Activated CD4-positive, alpha-beta T cell treated with anti-CD3 and anti-CD28 coated beads, Interleukin-2, amount 10 ng/mL, durations not matched to agents 7 days and 5 days (primary cell): ENCODE results near the gene WDR20. TPM values are rescaled to one million over a fixed set of nuclear protein-coding genes. Genes with fewer than 3 reads are reported as not detected.

ENCODE experiments used
- CTCF ChIA-PET: fragments of 350-600 bp; sonication (Branson Sonifier 250); formaldehyde crosslinking; loops from one replicate; lab custom pipeline; 2021; ENCODE audit warnings: antibody characterized with exemption; lab: Charles Lee
- POLR2A ChIA-PET: fragments of 350-600 bp; sonication (Branson Sonifier 250); formaldehyde crosslinking; loops from one replicate; lab custom pipeline; 2021; ENCODE audit warnings: antibody characterized with exemption; lab: Charles Lee
- DNase-seq: peaks from one replicate; pipeline ENCODE4 v3.0.0-alpha.2; 2020
- H3K27ac Mint-ChIP-seq: one replicate; pipeline ENCODE4 v1.8.0; 2021; ENCODE audit warnings: mild to moderate bottlenecking, moderate library complexity, mixed read lengths
- H3K27me3 Mint-ChIP-seq: one replicate; pipeline ENCODE4 v1.8.0; 2021; ENCODE audit warnings: mixed read lengths
- H3K36me3 Mint-ChIP-seq: one replicate; pipeline ENCODE4 v1.8.0; 2021; ENCODE audit warnings: low read depth, mixed read lengths
- H3K4me1 Mint-ChIP-seq: one replicate; pipeline ENCODE4 v1.8.0; 2021; ENCODE audit warnings: mixed read lengths
- H3K4me3 Mint-ChIP-seq: one replicate; pipeline ENCODE4 v1.8.0; 2021; ENCODE audit warnings: mild to moderate bottlenecking, moderate library complexity, mixed read lengths
- H3K9me3 Mint-ChIP-seq: one replicate; pipeline ENCODE4 v1.8.0; 2021; ENCODE audit warnings: mixed read lengths
- total RNA-seq, 2 experiments: library from RNA; stranded (reverse); gene quantifications; one replicate each; pipeline ENCODE4 v1.2.3, GENCODE V29; 2021

WDR20 gene
- total RNA-seq, 2 experiments from 2014 or later: 24.7 to 35.7 TPM

- Mint-ChIP-seq H3K27me3 (no peaks in the 10 kb centered on the region), H3K4me3 (no peak overlapping the region), H3K9me3 (no peaks in the 10 kb centered on the region), H3K4me1 (peaks cover 24% of the 10 kb centered on the region), H3K27ac (no peak overlapping the region), H3K36me3 (no peaks in the 10 kb centered on the region)
- DNase-seq: no peak
- POLR2A ChIA-PET: no interaction called here
- CTCF ChIA-PET: interaction anchor here (0.7 to 2.0 kb wide), 6 partner anchors 13 to 141 kb away, joined by 3 to 7 read pairs (median 3); no protein-coding TSS in a partner anchor
These were observed 42.5 kb downstream of the WDR20 start for GRCh38 chr14:102182190-102182589.

- CTCF ChIA-PET: interaction anchor here (2.0 kb wide), 1 partner anchor 12 kb away, joined by 7 read pairs; no protein-coding TSS in a partner anchor
- no peaks in the 10 kb centered on the region for H3K9me3 Mint-ChIP-seq
- no peak overlapping the region for H3K4me3 Mint-ChIP-seq
These were observed 43.4 kb downstream of the WDR20 start for GRCh38 chr14:102182936-102183619.

GRCh38 chr14:102183886-102184285 lies 44.2 kb downstream of the WDR20 start:
- H3K4me1 Mint-ChIP-seq: peaks cover 22% of the 10 kb centered on the region
- no peaks in the 10 kb centered on the region for H3K36me3 Mint-ChIP-seq
- no peaks in the 10 kb centered on the region for H3K9me3 Mint-ChIP-seq
- H3K27me3 Mint-ChIP-seq: no peaks in the 10 kb centered on the region
- H3K4me3 Mint-ChIP-seq: no peak overlapping the region
- ChIA-PET POLR2A (no interaction called here), CTCF (interaction anchor here (2.0 kb wide), 1 partner anchor 11 kb away, joined by 7 read pairs; no protein-coding TSS in a partner anchor)
- H3K27ac Mint-ChIP-seq: no peak overlapping the region
- no peak for DNase-seq

More at GRCh38 chr14:102182936-102183619, 43.4 kb downstream of the WDR20 start:
- POLR2A ChIA-PET: no interaction called here
- no peak for DNase-seq
- H3K27ac Mint-ChIP-seq: no peak overlapping the region
- H3K36me3 Mint-ChIP-seq: no peaks in the 10 kb centered on the region
- H3K4me1 Mint-ChIP-seq: peaks cover 24% of the 10 kb centered on the region
- no peaks in the 10 kb centered on the region for H3K27me3 Mint-ChIP-seq

GRCh38 chr14:102184316-102185035 lies 44.8 kb downstream of the WDR20 start:
- ChIA-PET CTCF (interaction anchor here (2.0 kb wide), 1 partner anchor 11 kb away, joined by 7 read pairs; no protein-coding TSS in a partner anchor), POLR2A (no interaction called here)
- Mint-ChIP-seq H3K9me3 (no peaks in the 10 kb centered on the region), H3K4me3 (no peak overlapping the region), H3K27me3 (no peaks in the 10 kb centered on the region), H3K36me3 (no peaks in the 10 kb centered on the region), H3K27ac (no peak overlapping the region), H3K4me1 (peaks cover 22% of the 10 kb centered on the region)
- DNase-seq: no peak

- H3K4me1 Mint-ChIP-seq: peaks cover 24% of the 10 kb centered on the region
- POLR2A ChIA-PET: no interaction called here
These were observed 45.7 kb downstream of the WDR20 start for GRCh38 chr14:102185360-102185759.

GRCh38 chr14:102187044-102187443 lies 47.3 kb downstream of the WDR20 start:
- H3K4me1 Mint-ChIP-seq: peaks cover 27% of the 10 kb centered on the region
- no peak overlapping the region for H3K27ac Mint-ChIP-seq
- no peak for DNase-seq
- no peaks in the 10 kb centered on the region for H3K9me3 Mint-ChIP-seq
- POLR2A ChIA-PET: no interaction called here
- no peak overlapping the region for H3K4me3 Mint-ChIP-seq
- no peaks in the 10 kb centered on the region for H3K36me3 Mint-ChIP-seq
- no peaks in the 10 kb centered on the region for H3K27me3 Mint-ChIP-seq
- CTCF ChIA-PET: interaction anchor here (1.1 kb wide), 1 partner anchor 11 kb away, joined by 4 read pairs; no protein-coding TSS in a partner anchor

More at GRCh38 chr14:102185360-102185759, 45.7 kb downstream of the WDR20 start:
- H3K27ac Mint-ChIP-seq: no peak overlapping the region
- DNase-seq: no peak
- H3K27me3 Mint-ChIP-seq: no peaks in the 10 kb centered on the region
- H3K4me3 Mint-ChIP-seq: no peak overlapping the region
- H3K36me3 Mint-ChIP-seq: no peaks in the 10 kb centered on the region
- no peaks in the 10 kb centered on the region for H3K9me3 Mint-ChIP-seq
- CTCF ChIA-PET: no interaction called here

- CTCF ChIA-PET: interaction anchor here (0.6 to 1.1 kb wide), 2 partner anchors 11 to 450 kb away, joined by 3 to 4 read pairs; no protein-coding TSS in a partner anchor
- H3K4me1 Mint-ChIP-seq: peaks cover 27% of the 10 kb centered on the region
These were observed 47.9 kb downstream of the WDR20 start for GRCh38 chr14:102187568-102188001.

GRCh38 chr14:102188187-102188586 lies 48.5 kb downstream of the WDR20 start:
- H3K27me3 Mint-ChIP-seq: no peaks in the 10 kb centered on the region
- no peaks in the 10 kb centered on the region for H3K36me3 Mint-ChIP-seq
- CTCF ChIA-PET: interaction anchor here (1.1 kb wide), 1 partner anchor 10 kb away, joined by 4 read pairs; no protein-coding TSS in a partner anchor
- DNase-seq: no peak
- H3K4me3 Mint-ChIP-seq: no peak overlapping the region
- no peak overlapping the region for H3K27ac Mint-ChIP-seq
- no peaks in the 10 kb centered on the region for H3K9me3 Mint-ChIP-seq
- H3K4me1 Mint-ChIP-seq: peaks cover 22% of the 10 kb centered on the region
- POLR2A ChIA-PET: interaction anchor here (0.6 kb wide), 1 partner anchor 97 kb away, joined by 3 read pairs; no protein-coding TSS in a partner anchor

More at GRCh38 chr14:102187568-102188001, 47.9 kb downstream of the WDR20 start:
- Mint-ChIP-seq H3K4me3 (no peak overlapping the region), H3K36me3 (no peaks in the 10 kb centered on the region), H3K27me3 (no peaks in the 10 kb centered on the region), H3K27ac (no peak overlapping the region), H3K9me3 (no peaks in the 10 kb centered on the region)
- POLR2A ChIA-PET: interaction anchor here (0.6 kb wide), 1 partner anchor 96 kb away, joined by 3 read pairs; no protein-coding TSS in a partner anchor
- DNase-seq: no peak

- peaks cover 1% of the 10 kb centered on the region for H3K36me3 Mint-ChIP-seq
- H3K27ac Mint-ChIP-seq: no peak overlapping the region
- H3K27me3 Mint-ChIP-seq: no peaks in the 10 kb centered on the region
- ChIA-PET CTCF (no interaction called here), POLR2A (no interaction called here)
- no peaks in the 10 kb centered on the region for H3K9me3 Mint-ChIP-seq
- no peak for DNase-seq
- peaks cover 14% of the 10 kb centered on the region for H3K4me1 Mint-ChIP-seq
- H3K4me3 Mint-ChIP-seq: no peak overlapping the region
These were observed 50.2 kb downstream of the WDR20 start for GRCh38 chr14:102189874-102190273.

GRCh38 chr14:102192840-102193502 lies 53.3 kb downstream of the WDR20 start:
- ChIA-PET POLR2A (no interaction called here), CTCF (no interaction called here)
- H3K4me1 Mint-ChIP-seq: peaks cover 22% of the 10 kb centered on the region
- H3K27me3 Mint-ChIP-seq: no peaks in the 10 kb centered on the region
- DNase-seq: no peak
- no peaks in the 10 kb centered on the region for H3K9me3 Mint-ChIP-seq
- H3K4me3 Mint-ChIP-seq: no peak overlapping the region
- no peak overlapping the region for H3K27ac Mint-ChIP-seq
- peaks cover 25% of the 10 kb centered on the region for H3K36me3 Mint-ChIP-seq

- Mint-ChIP-seq H3K36me3 (peaks cover 39% of the 10 kb centered on the region), H3K4me1 (peaks cover 28% of the 10 kb centered on the region), H3K27ac (no peak overlapping the region), H3K9me3 (no peaks in the 10 kb centered on the region), H3K4me3 (no peak overlapping the region), H3K27me3 (no peaks in the 10 kb centered on the region)
- CTCF ChIA-PET: interaction anchor here (0.9 to 1.2 kb wide), 2 partner anchors 12 to 13 kb away, joined by 3 to 7 read pairs; no protein-coding TSS in a partner anchor
- POLR2A ChIA-PET: no interaction called here
- no peak for DNase-seq
These were observed 55.2 kb downstream of the WDR20 start for GRCh38 chr14:102194856-102195255.

GRCh38 chr14:102195446-102195845 lies 55.7 kb downstream of the WDR20 start:
- DNase-seq: no peak
- CTCF ChIA-PET: interaction anchor here (0.9 to 1.2 kb wide), 2 partner anchors 12 to 14 kb away, joined by 3 to 7 read pairs; no protein-coding TSS in a partner anchor
- H3K4me1 Mint-ChIP-seq: peaks cover 32% of the 10 kb centered on the region
- H3K9me3 Mint-ChIP-seq: no peaks in the 10 kb centered on the region
- H3K27me3 Mint-ChIP-seq: no peaks in the 10 kb centered on the region
- no peak overlapping the region for H3K4me3 Mint-ChIP-seq
- POLR2A ChIA-PET: no interaction called here
- H3K27ac Mint-ChIP-seq: no peak overlapping the region
- peaks cover 43% of the 10 kb centered on the region for H3K36me3 Mint-ChIP-seq
